ENCODE measurements around the gene ARRB2. TPM values are rescaled to one million over a fixed set of nuclear protein-coding genes. Genes with fewer than 3 reads are reported as not detected.

ARRB2 gene
- 10 to 100 TPM; 12.5 to 30.1 TPM for total RNA-seq

GRCh38 chr17:4709794-4710692, at the start of gene ARRB2:
ARRB2 (plus strand) TSS chr17:4710632; CDS start chr17:4710722, 90 bp downstream.
- DNase-seq (ENCODE audit: low spot score), result peak; percentile 97
- Histone ChIP-seq H3K4me3 (peak within 1 kb of the TSS; percentile 65 to 66), H3K9me3 (no peaks in the 10 kb centered on the region), H3K27me3 (replicated peaks; ENCODE audit: insufficient read depth) (no peaks in the 10 kb centered on the region), H3K27ac (peak within 1 kb of the TSS; percentile 87), H3K4me1 (replicated peaks) (peaks cover 5% of the 10 kb centered on the region), H3K36me3 (no peaks in the 10 kb centered on the region)
- under 1% methylated on average over 64 of the region's 67 CpGs for WGBS
- intact Hi-C loops (cut with DNase I), result loop anchor here (2.0 kb wide), 2 partner anchors 79 to 179 kb away; partner anchors contain the start of gene GLTPD2
- TF ChIP-seq CTCF (IDR thresholded peaks at IDR 0.05), result peak; percentile 26 to 90 (median 72)
- peak; percentile 67 for TF ChIP-seq POLR2A (IDR thresholded peaks at IDR 0.05)
- TF ChIP-seq POLR2AphosphoS5 (IDR thresholded peaks at IDR 0.05), result peak; percentile 90

- Histone ChIP-seq H3K4me1 (replicated peaks) (no peaks in the 10 kb centered on the region), H3K36me3 (no peaks in the 10 kb centered on the region), H3K27me3 (replicated peaks; ENCODE audit: insufficient read depth) (no peaks in the 10 kb centered on the region), H3K9me3 (no peaks in the 10 kb centered on the region), H3K27ac (no peak overlapping the region), H3K4me3 (no peak overlapping the region)
- WGBS, result 81% methylated on average over 8 of the region's 8 CpGs
- intact Hi-C loops (cut with DNase I), result no loop called here
- DNase-seq (ENCODE audit: low spot score), result no peak
- TF ChIP-seq POLR2A (IDR thresholded peaks at IDR 0.05) (no peak), POLR2AphosphoS5 (IDR thresholded peaks at IDR 0.05) (no peak), CTCF (IDR thresholded peaks at IDR 0.05) (no peak)
Measured at GRCh38 chr17:4663711-4664110, 46.7 kb upstream of the ARRB2 start.

GRCh38 chr17:4664230-4664629, 46.2 kb upstream of the ARRB2 start:
- H3K9me3 ChIP-seq, result no peaks in the 10 kb centered on the region
- H3K4me3 ChIP-seq, result no peak overlapping the region
- H3K36me3 ChIP-seq, result no peaks in the 10 kb centered on the region
- intact Hi-C loops (cut with DNase I), result no loop called here
- DNase-seq (ENCODE audit: low spot score), result no peak
- H3K27ac ChIP-seq, result no peak overlapping the region
- 81% methylated on average over 9 of the region's 9 CpGs for WGBS
- TF ChIP-seq CTCF (IDR thresholded peaks at IDR 0.05) (no peak), POLR2A (IDR thresholded peaks at IDR 0.05) (no peak), POLR2AphosphoS5 (IDR thresholded peaks at IDR 0.05) (no peak)
- no peaks in the 10 kb centered on the region for H3K27me3 ChIP-seq (replicated peaks; ENCODE audit: insufficient read depth)
- H3K4me1 ChIP-seq (replicated peaks), result no peaks in the 10 kb centered on the region

DNA sequence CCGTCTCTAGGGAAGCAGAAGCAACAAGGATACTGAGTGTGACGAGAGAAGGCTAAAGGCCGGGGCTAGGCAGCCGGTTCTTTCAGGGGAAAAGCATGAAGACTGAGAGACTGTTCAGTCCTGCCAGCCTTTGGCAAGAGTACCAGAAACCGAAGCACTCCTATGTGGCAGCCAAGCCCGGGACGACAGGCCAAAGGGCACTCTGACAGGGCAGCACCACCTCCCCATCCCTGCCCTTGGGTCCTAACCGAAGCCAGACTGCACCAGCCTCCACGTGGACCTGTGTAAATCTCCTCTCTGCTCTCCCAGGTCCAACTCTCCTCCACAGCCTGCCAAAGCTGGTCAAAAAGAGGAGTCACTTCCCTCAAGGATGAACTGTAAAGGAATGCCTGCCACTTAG, 45.4 kb upstream of the ARRB2 start:
- intact Hi-C loops (cut with DNase I), result no loop called here
- TF ChIP-seq CTCF (IDR thresholded peaks at IDR 0.05), result no peak
- Histone ChIP-seq H3K27me3 (replicated peaks; ENCODE audit: insufficient read depth) (no peaks in the 10 kb centered on the region), H3K4me1 (replicated peaks) (no peaks in the 10 kb centered on the region), H3K36me3 (no peaks in the 10 kb centered on the region), H3K9me3 (no peaks in the 10 kb centered on the region), H3K27ac (no peak overlapping the region), H3K4me3 (no peak overlapping the region)
- 69% methylated on average over 9 of the region's 9 CpGs for WGBS
- DNase-seq (ENCODE audit: low spot score), result no peak

- 45% methylated on average over 5 of the region's 5 CpGs for WGBS
- no peak for TF ChIP-seq CTCF (IDR thresholded peaks at IDR 0.05)
- TF ChIP-seq POLR2A (IDR thresholded peaks at IDR 0.05), result no peak
- no peak for TF ChIP-seq POLR2AphosphoS5 (IDR thresholded peaks at IDR 0.05)
- DNase-seq (ENCODE audit: low spot score), result no peak
- Histone ChIP-seq H3K4me1 (replicated peaks) (no peaks in the 10 kb centered on the region), H3K27ac (no peak overlapping the region), H3K27me3 (replicated peaks; ENCODE audit: insufficient read depth) (no peaks in the 10 kb centered on the region), H3K36me3 (no peaks in the 10 kb centered on the region), H3K9me3 (no peaks in the 10 kb centered on the region), H3K4me3 (no peak overlapping the region)
- intact Hi-C loops (cut with DNase I), result no loop called here
Measured at GRCh38 chr17:4666296-4666695, 44.1 kb upstream of the ARRB2 start.
